Lower leg skin (tissue), 3 donors: ENCODE measurements around the gene ZNF816.

Experiments used
- CTCF ChIP-seq, 3 donors: fragments of 450-650 bp; IDR thresholded peaks; one replicate each; pipeline ENCODE4 v1.5.1; 2016; ENCODE audit warnings: antibody characterized with exemption in 3 of 3, mild to moderate bottlenecking in 3 of 3, moderate library complexity in 2 of 3
- POLR2A ChIP-seq, 2 donors: fragments of 450-650 bp; IDR thresholded peaks; one replicate each; pipeline ENCODE4 v1.6.1; 2016 to 2017; ENCODE audit warnings: antibody characterized with exemption in 2 of 2, mild to moderate bottlenecking in 1 of 2, moderate library complexity in 1 of 2

GRCh38 chr19:52991484-52991883 is 28.8 kb upstream of the ZNF816 start:
- TF ChIP-seq CTCF (IDR thresholded peaks at IDR 0.05) (no peak), POLR2A (IDR thresholded peaks at IDR 0.05) (no peak)
